Calu3 (cell line): ENCODE data around the gene PIP4K2B. TPM values are rescaled to one million over a fixed set of nuclear protein-coding genes. Genes with fewer than 3 reads are reported as not detected.
A peak's percentile ranks its signal among the peaks of the same experiment; 100 is the strongest.

Source experiments
- BruUV-seq: library from RNA; stranded (reverse); fragments of 400-500 nt; replicated peaks from 2 replicates; lab custom pipeline; 2021; lab: Mats Ljungman, UMichigan
- CTCF ChIA-PET: fragments of 300-600 bp; sonication (Branson Sonifier 250); formaldehyde crosslinking; loops from one replicate; lab custom pipeline; 2022; ENCODE audit warnings: antibody characterized with exemption; lab: Charles Lee
- DNase-seq: peaks from one replicate; pipeline ENCODE4 v3.0.0; 2022
- H3K27ac Mint-ChIP-seq: one replicate; pipeline ENCODE4 v1.8.0; 2022; ENCODE audit warnings: mixed read lengths; ENCODE audit not compliant: unreplicated experiment
- H3K27me3 Mint-ChIP-seq: one replicate; pipeline ENCODE4 v1.8.0; 2022; ENCODE audit warnings: mixed read lengths; ENCODE audit not compliant: unreplicated experiment
- H3K36me3 Mint-ChIP-seq: one replicate; pipeline ENCODE4 v1.8.0; 2022; ENCODE audit warnings: mild to moderate bottlenecking, moderate library complexity, mixed read lengths; ENCODE audit not compliant: insufficient read depth, unreplicated experiment
- H3K4me1 Mint-ChIP-seq: one replicate; pipeline ENCODE4 v1.8.0; 2022; ENCODE audit warnings: mild to moderate bottlenecking, low read depth, mixed read lengths; ENCODE audit not compliant: unreplicated experiment
- H3K4me3 Mint-ChIP-seq: one replicate; pipeline ENCODE4 v1.8.0; 2022; ENCODE audit warnings: mild to moderate bottlenecking, low read depth, moderate library complexity, mixed read lengths; ENCODE audit not compliant: unreplicated experiment
- H3K9me3 Mint-ChIP-seq: one replicate; pipeline ENCODE4 v1.8.0; 2022; ENCODE audit warnings: low read depth, mixed read lengths; ENCODE audit not compliant: unreplicated experiment
- intact Hi-C: fragments of 100-400 bp; cut with micrococcal nuclease; formaldehyde crosslinking; loops from one replicate; pipeline ENCODE4 v1.10.0; 2022; ENCODE audit not compliant: unreplicated experiment
- total RNA-seq: library from RNA; stranded (reverse); gene quantifications from 2 replicates; pipeline ENCODE4 v1.2.3, GENCODE V29; 2022
- TF ChIP-seq, protein P1 (sequence below): fragments of 200-600 bp; IDR thresholded peaks from one replicate; pipeline ENCODE4 v1.8.0; 2022; ENCODE audit warnings: antibody characterized with exemption; ENCODE audit not compliant: unreplicated experiment

Gene PIP4K2B
- total RNA-seq, 1 experiment from 2014 or later = 120 TPM

DNA sequence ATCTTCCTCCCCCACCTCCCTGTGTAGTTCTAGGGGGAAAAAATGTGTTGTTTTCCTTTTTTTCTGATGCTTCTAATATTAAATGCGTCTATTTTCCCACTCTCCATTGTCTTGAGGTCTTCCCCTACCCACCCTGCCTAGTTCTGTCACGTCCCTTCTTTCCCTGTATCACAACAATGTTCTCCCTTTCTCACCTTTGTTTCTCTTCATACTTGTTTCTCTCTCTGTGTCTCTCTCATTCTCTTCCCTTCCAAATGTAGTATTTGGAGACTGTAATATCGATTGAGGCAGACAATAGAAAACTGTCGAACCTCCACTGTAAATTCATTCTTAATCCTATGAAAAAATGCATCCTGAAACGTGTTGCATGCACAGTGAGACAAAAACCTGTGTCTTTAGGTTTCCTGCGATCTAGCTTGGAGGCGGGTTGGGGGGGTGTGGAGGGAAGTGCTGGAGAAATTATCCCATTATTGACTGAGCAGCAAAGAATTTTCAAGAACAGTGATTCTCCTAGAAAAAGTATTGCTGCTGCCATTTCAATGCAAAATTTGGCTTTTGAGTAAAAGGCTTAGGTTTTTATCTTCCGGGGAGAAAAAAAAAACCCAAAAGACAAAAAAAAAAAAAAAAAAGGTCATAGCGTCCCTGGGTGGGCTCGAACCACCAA, 48.1 kb downstream of the PIP4K2B start:
- Mint-ChIP-seq H3K36me3 (peaks cover 92% of the 10 kb centered on the region), H3K4me1 (peaks cover 36% of the 10 kb centered on the region), H3K27me3 (no peaks in the 10 kb centered on the region), H3K4me3 (peak overlapping the region; percentile 78), H3K9me3 (no peaks in the 10 kb centered on the region), H3K27ac (peak overlapping the region; percentile 85)
- CTCF ChIA-PET = interaction anchor here (0.5 to 1.9 kb wide), 15 partner anchors 12 to 1188 kb away, joined by 3 to 11 read pairs (median 4); partner anchors contain the start of genes ARHGAP23, CISD3 and LASP1
- BruUV-seq = no TSS peak
- intact Hi-C loops = loop anchor here (2.0 to 5.0 kb wide), 3 partner anchors 48 to 401 kb away; partner anchors contain the start of gene PLXDC1
- peak; percentile 74 for DNase-seq
- TF ChIP-seq, protein P1, sequence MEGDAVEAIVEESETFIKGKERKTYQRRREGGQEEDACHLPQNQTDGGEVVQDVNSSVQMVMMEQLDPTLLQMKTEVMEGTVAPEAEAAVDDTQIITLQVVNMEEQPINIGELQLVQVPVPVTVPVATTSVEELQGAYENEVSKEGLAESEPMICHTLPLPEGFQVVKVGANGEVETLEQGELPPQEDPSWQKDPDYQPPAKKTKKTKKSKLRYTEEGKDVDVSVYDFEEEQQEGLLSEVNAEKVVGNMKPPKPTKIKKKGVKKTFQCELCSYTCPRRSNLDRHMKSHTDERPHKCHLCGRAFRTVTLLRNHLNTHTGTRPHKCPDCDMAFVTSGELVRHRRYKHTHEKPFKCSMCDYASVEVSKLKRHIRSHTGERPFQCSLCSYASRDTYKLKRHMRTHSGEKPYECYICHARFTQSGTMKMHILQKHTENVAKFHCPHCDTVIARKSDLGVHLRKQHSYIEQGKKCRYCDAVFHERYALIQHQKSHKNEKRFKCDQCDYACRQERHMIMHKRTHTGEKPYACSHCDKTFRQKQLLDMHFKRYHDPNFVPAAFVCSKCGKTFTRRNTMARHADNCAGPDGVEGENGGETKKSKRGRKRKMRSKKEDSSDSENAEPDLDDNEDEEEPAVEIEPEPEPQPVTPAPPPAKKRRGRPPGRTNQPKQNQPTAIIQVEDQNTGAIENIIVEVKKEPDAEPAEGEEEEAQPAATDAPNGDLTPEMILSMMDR = no peak

DNA sequence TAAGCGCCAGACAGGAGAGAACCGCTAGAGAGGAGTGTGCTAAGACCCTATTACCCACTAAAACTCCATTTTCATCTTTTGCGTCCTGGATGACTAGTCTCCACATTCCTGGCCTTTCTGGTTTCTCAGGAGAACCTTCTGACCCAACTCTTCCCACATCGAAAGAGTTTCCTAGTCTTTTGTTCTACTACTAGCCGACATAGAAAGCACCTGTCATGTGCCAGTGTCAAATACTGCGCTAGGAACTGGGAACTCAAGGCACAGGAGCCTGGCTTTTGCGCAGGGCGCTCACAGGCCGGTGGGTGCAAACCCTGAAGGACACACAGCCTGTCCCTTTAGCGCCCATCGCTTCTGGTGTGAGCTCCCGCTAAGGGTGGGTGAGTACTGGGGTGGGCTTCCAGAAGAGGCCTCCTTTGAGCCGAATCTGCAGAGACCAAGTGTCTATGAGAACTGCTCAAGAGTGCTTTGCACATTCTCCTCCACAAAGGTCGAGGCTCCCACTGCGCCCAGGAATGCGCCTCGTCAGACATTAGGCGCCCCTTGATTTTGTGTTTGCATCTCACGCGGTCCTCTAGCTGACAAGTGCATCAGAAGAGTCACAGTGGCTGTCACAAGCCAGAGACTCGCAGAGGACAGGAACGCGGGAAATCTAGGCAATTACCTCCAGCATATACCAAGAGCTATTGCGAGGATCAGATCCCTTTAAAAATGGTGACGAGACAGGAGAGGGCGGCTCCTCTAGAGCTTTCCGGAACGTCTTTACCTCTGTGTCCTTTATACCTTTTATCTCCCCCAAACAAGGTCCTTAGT, 48.8 kb downstream of the PIP4K2B start:
- TF ChIP-seq, protein P1 = no peak
- H3K4me3 Mint-ChIP-seq = peak overlapping the region; percentile 78
- intact Hi-C loops = loop anchor here (2.0 to 5.0 kb wide), 3 partner anchors 48 to 402 kb away; partner anchors contain the start of gene PLXDC1
- CTCF ChIA-PET = interaction anchor here (0.6 to 1.9 kb wide), 9 partner anchors 15 to 496 kb away, joined by 3 to 11 read pairs (median 3); partner anchors contain the start of genes ARHGAP23 and LASP1
- BruUV-seq = no TSS peak
- H3K36me3 Mint-ChIP-seq = peaks cover 92% of the 10 kb centered on the region
- H3K27me3 Mint-ChIP-seq = no peaks in the 10 kb centered on the region
- DNase-seq = peak; percentile 56
- H3K9me3 Mint-ChIP-seq = no peaks in the 10 kb centered on the region
- H3K4me1 Mint-ChIP-seq = peaks cover 44% of the 10 kb centered on the region
- H3K27ac Mint-ChIP-seq = peak overlapping the region; percentile 85

DNA sequence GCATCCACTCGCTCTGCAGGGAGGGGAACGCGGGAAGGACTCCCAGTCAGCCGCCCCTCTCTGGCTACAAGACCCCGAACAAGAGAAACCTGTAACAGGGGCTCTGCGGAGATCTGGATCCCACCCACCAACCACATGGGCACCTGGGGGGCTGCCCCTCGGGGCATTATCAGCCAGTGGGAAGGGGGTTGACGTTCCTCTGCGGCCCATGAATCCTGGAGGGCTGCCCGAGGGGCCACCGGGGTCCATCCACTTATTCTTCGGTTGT, 49.4 kb downstream of the PIP4K2B start:
- TF ChIP-seq, protein P1 = peak; percentile 8
- CTCF ChIA-PET = interaction anchor here (0.9 to 1.9 kb wide), 5 partner anchors 15 to 404 kb away, joined by 3 to 14 read pairs (median 7); partner anchors contain the start of gene CISD3
- Mint-ChIP-seq H3K27ac (peak overlapping the region; percentile 85), H3K36me3 (peaks cover 98% of the 10 kb centered on the region), H3K4me3 (peak overlapping the region; percentile 78), H3K9me3 (no peaks in the 10 kb centered on the region), H3K27me3 (no peaks in the 10 kb centered on the region), H3K4me1 (peaks cover 47% of the 10 kb centered on the region)
- no peak for DNase-seq
- intact Hi-C loops = loop anchor here (2.0 to 5.0 kb wide), 3 partner anchors 47 to 402 kb away; partner anchors contain the start of gene PLXDC1
- BruUV-seq = no TSS peak
